CD4-positive, alpha-beta T cell treated with Interleukin-4 for 4 hours (primary cell): ENCODE results near the gene GCK.
"Not testable (repeated sequence)": the region's sequence is repeated elsewhere in the genome, so short reads cannot be mapped to it uniquely, and the experiment has no call there.

Experiments
- DNase-seq: peaks from one replicate; pipeline ENCODE4 v3.0.0-alpha.2; 2020

Gene GCK

DNA sequence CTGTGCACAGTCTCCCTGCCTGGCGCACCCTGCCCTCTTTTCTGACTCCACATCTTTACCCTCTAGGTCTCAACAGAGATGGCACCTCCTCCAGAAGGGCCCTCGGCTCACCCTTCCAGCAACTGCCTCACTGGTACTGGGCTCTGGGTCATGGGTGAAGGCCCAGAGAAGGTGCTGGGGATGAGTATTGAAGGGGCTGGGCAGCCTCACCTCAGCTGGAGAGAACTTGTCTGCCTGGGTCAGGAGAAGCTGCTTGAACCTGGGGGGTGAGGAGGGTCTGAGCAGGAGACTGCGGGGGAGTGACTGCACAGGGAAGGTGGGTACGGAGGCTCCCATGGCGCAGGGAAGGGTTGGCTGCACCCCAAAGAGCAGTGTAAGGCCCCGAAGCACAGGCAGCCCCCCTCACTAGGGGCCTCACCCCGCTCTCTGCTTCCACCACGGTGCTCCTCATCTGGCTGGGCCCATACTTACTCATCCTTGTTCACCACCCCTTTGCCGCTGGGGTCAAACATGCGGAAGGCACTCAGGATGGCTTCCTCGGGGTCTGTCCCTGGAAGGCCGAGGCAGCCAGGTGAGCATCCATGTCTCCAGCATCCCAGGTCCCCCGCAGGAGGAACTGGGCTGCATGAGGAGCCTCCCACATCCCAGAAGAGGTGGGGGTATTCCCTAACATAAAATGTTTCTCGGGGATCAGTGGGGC lies 49.8 kb downstream of the GCK start:
- no peak for DNase-seq

DNA sequence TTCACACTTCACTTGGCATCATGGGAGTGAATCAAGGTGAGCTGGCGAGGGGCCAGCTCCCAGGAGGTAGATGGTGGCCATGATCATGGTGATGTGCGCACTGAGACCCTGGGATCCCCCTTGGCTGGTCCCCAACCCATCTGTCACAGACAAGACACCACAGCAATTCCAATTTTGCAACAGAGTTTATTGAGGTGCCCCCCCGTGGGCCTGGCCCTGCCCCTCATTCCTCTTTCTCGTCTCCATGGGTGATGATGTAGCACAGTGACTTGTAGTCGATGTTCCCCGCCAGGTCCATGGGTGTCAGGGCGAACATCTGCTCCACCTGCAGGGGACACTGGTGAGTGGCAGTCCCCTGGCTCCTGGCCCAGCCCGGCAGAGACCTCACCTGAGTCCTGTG lies 50.5 kb downstream of the GCK start:
- DNase-seq = no peak

DNA sequence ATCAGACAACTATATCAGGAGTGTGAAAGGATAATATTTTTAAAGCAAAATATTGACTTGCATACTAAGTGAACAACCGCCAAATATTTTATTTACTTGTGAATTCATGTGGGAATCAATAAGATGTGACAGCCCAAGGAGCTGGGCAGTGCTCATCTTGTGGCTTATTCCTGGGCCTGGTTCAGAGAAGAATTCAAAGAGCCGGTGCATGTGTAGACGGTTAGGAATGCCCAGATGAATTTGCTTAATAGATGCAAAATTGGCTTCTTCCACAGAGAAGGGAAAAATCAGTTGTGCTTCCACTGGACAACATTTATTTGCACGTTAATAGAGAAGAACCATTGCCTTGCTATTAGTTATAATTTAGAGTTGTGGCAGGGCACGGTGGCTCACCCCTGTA lies 52.5 kb downstream of the GCK start:
- no peak for DNase-seq

DNA sequence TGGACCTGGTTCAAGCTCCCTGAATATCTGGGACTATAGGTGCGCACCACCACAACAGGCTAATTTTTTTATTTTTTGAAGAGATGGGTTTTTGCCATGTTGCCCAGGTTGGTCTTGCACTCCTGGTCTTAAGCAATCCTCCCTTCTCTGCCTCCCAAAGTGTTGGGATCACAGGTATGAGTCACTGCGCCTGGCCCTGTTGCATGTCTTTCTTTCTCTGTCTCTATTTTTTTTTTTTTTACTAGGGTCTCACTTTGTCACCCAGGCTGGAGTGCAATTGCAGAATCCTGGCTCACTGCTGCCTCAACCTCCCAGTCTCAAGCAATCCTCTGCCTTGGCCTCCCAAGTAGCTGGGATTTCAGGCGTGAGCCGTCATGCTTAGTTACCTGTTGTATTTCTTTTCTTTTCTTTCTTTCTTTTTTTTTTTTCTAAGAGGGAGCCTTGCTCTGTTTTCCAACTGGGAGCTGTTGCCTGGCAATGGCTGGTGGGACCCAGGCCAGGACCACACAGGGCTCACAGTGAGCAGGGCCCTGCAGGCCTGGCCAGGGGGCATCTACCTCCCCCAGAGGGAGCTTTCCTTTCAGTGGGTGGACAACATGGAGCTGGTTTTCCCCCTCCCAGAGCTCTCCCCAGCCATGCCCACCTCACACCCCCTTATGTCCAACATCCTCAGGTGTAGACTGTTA lies 54.2 kb downstream of the GCK start:
- DNase-seq = no peak

DNA sequence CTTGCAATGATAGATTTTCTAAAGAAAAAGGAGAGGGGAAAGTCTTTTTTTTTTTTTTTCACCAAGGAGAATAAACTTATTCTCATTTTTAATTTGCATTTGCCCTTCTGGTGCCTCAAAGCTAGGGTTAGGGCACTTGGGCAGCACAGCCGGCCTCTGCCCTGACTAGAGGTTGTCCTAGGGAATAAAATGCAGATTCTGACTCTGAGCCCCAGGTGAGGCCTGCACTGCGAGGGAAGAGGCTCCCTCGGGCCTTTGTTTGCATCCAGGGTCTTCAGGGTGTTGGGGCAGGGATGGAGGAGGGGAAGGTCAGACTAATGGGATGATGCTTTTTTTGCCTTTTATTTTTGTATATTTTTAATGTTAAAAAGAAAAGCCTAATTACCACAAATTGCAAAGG lies 55.9 kb downstream of the GCK start:
- DNase-seq = no peak

DNA sequence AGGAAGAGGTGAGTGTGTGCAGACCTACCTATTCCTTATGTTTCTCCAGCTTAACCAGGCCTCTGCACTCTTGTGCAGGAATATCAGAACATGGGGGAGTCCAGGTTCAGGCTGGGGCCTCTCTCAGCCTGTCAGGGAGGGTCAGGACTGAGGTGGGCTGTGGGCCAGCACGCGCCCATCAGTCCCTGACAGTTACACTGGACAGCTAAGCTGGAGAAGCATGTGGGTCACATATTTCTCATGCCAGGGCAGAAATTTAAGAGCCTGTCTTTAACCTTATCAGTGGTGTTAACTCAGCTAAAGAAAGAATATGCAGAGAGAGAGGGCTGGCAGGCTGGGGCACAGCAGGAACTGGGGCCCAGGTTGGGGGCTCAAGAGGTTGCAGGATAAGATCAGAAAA lies 57.2 kb downstream of the GCK start:
- no peak for DNase-seq

DNA sequence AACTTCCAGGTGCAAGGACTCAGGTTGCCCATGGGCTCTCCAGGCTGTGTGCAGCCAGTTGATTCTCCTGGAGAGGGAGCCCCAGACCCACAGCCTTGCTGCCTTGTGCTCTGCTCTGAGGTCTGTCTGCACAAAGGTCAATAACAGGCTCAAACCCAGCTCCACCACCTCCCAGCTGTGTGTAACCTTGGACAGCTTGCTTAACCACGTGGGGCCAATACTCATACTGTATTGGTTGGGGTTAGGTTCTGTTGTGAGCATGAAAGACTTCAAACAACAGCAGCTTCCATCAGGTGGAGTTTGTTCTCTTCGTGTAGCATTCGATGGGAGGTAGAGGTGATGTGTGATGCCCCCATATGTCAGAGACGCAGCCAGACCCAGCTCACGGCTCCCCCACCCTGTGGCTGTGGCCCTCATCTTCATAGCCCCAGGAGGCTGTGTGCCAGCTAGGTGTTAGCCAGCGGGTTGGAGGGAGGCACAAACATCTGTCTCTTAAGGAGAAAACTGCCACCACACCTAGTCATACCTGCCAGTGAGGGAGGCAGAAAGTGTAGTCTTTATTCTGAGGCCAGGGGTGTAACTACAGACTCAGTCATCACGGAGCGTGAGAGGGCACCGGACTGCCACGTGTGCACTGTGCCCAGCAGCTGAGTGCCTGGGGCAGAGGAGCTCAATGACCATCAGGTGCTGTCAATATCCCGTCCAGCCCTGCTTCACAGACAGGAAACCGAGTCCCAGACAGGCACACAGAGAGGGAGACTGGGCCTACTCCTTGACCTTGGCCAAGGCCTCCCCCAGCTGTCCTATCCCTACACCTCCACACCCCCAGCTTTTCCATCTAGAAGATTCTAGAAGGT lies 57.8 kb downstream of the GCK start:
- no peak for DNase-seq

DNA sequence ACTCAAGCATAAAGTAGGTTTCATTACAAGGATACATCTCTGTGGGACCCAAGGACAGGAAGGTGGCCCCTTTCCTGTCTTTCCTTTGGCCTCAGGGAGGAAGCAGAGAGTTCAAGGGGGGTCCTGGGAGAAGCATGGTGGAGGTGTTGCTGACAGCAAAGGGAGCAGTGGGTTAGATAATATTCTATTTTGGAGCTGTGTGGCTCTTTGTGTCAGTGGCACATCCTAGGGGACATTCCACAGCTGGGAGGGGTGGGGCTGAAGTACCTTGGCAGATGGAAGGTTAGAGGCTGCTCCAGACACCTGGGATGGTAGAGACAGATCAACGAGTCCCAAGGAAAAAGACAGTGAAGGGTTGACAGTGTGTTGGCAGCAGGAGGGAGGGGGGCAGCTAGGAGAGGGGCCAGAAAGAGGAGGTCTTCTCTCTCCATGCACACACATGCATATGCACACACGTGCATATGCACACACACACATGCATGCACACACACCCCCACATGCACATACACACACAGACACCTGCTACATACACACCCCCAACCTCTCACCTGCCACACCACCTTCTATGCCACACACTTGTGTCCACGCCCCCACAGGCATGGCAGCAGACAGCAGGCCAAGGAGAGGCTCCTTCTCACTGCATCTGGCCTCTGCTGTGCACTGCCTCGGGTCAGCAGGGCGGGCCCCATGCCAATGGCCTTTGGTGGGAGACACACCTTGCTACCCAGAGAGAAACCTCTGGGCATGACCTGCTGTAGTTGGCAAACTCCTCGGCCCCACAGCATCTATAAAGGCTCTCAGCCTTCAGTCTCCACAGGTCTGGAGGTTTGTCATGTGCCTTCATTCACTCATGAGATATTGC lies 60.3 kb downstream of the GCK start:
- DNase-seq = no peak

DNA sequence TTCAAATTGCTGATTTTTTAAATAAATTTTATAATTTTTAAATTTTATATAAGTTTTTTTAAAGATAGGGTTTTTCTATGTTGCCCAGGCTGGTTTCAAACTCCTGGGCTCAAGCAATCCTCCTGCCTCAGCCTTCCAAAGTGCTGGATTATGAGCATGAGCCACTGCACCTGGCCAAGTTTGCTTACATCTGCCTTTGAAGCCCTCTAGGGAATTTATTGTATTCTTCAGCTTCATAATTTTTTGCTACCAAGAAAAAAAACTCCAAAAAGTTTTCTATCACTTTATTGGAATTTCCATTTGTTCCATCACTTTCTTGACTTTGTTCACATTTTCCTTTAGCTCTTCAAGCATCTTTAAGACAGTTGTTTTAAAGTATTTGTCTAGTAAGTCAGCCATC lies 62.1 kb downstream of the GCK start:
- DNase-seq = no peak

DNA sequence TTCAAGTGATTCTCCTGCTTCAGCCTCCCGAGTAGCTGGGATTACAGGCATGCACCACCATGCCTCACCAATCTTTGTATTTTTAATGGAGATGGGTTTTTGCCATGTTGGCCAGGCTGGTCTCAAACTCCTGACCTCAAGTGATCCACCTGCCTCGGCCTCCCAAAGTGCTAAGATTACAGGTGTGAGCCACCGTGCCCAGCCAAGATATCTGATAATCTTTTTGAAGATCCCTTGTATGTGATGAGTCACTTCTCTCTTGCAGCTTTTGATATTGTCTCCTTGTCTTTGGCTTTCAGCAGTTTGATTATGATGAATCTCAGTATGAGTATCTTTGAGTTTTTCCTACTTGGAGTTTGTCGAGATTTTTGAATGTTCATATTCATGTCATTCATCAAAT lies 62.7 kb downstream of the GCK start:
- not testable (repeated sequence) for DNase-seq

DNA sequence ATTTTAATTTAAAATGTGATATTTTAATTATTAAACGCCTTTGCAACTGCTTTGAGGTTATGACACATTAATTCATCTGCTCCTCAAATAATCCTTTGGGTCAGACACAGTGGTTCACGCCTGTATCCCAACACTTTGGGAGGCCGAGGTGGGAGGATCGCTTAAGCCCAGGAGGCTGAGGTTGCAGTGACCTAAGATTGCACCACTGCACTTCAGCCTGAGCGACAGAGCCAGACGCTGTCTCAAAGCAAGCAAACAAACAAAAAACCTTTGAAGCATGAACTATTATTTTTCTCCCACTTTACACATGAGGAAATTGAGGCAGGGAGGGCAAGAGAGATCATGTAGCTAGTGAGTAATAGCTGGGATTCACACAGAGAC lies 64.4 kb downstream of the GCK start:
- DNase-seq = no peak

DNA sequence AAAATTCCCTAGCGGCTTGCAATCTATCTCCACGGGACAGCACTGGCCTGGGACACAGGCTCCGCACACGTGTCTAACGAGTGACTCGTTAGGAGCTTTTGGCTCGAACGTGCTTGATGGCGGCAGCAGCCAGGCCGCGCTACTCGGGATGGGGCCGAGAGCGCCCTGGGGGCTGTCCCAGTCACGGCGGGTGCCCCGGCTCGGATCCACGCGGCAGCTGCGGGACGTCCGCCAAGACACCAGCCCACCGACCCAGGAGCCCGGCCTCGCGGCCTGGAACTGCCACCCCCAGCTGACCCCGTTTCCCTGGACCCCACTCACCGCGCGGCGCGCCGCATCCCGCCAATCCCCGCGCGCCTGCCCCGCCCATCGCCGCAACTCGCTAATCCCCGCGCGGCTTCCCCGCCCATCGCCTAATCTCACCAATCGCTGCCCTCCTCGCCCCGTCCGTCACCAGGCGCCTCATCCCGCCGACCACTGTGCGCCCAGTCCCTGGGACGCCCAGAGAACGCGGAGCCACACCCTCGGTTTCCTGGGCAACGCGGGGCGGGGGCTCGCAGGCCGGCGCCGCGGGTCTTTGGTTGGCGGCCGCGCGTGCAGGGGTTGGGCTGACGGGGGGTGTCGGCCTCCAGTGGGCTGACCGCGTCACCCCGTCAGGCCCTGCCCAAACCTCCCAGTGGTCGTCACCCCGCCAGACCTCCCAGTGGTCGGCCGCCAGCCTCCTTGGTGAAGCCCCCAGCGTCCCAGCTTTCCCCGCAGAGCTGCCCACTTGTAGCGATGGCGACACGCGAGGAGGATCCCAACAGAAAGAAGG lies 65.8 kb downstream of the GCK start, which contains the start of gene POLD2:
Gene POLD2, minus strand, starts transcription at position 359 of the 814 bp plus-strand sequence. CDS start 1,495 bp downstream, outside the sequence.
- peak; percentile 95 for DNase-seq

DNA sequence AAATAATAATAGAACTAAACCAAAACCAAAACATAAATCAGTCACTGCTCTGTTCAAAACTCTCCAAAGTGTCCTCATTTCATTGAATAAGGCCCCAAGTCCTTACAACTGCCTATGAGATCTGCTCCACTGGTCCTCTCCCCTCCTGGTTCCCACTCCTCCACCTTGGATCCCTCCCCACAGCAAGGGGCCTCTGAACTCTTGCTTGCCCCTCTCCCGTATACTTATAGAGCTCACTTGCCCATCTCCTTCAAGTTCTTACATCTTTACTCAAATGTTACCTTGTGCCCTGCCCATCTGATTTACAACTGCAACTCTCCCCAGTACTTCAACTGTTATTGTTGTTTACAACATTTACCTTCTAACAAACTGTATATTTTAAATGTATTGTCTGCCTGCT lies 66.7 kb downstream of the GCK start:
- no peak for DNase-seq

DNA sequence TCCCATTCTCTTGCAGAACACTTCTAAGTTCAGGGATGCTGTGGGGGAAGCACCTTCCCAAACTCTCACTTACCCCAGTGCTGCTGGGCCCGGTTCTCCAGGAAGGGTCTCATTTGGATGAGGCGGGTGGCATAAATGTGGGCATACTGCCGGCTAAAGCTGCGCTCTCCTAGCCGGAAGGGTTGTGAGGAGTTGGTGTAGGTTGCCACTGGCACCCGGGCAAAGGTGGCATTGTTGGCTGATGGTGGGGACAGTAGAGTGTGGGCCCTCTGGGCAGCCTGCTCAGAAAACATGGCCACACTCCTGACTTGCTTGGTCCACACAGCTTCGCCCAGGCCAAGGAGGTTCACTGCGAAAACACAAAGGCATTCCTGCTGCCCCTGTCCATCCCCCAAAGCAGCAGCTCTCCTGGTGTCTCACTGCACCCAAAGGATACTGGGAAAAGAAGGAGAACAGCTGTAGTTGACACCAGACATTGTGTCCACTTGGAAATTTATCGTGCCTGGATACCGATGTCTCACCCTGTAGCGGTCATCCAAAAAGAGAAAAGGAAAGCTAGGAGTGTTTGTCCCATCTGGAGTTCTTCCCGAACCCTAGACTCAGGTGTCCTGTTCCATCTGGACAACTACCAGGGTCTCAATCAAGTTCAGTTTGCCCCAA lies 67.3 kb downstream of the GCK start:
- no peak for DNase-seq

DNA sequence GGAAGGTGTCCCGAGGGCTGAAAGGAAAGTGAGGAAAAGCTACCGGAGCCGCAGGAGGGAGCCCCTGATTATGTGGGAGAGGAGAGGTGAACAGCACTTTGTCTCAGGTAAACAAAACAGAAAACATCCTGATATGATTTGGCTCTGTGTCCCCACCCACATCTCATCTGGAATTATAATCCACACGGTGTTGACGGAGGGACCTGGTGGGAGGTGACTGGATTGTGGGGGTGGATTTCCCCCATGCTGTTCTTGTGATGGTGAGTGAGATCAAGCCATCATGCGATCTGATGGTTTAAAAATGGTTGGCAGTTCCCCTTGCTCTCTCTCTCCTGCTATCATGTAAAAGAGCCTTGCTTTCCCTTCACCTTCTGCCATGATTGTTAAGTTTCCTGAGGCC lies 68.8 kb downstream of the GCK start:
- no peak for DNase-seq

DNA sequence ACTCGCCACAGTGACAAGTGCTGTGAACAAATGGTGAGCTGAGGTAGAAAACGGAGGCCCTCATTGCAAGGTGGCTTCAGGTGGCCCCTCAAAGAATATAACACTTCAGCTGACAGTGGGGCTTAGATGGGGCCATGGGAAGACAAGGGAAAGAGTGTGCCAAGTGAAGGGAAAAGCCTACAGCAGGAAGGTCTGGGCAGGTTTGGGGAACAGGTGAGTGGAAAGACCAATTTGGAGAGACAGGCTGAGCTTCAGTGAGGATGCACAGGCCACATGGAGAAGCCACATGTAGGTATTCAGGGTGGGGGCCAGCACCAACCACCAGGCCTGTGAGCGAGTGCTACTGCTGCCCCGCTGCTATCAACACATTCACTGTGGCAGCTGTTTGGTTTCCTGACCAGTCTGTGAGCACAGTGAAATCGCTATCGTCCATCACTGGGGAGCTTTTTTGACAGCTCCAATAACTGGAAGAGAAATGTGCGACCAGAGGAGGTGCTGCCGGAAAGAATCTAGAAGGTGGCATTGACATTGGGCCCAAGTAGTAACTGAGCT lies 69.3 kb downstream of the GCK start:
- no peak for DNase-seq

DNA sequence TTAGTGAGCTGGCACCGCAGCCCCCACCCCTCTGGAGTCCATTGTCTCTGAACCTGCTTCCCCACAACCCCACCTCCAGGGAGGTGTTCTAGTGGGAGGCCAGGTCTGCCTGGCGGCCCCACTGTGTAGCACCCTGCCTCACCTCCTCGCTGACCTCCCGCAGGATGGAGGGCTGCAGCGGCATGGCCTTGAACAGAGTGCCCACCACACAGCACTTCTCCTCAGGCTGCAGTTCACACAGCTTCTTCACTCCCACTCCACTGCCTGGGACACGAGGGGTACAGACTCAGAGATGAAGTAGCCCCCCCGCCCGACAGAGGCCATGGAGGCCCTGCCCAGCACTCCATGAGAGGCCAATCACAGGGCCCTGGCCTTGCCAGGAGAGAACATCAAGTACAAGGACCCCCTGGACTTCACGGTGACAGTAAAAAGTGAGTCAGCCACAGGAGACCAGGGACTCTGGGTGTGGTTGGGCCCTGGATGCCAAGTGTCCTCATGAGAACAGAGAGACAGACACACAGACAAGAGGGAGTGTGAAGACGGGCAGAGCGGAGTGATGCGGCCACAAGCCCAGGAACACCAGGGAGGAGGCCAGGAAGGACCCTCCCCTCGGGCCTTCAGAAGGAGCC lies 71.3 kb downstream of the GCK start:
- DNase-seq = no peak

DNA sequence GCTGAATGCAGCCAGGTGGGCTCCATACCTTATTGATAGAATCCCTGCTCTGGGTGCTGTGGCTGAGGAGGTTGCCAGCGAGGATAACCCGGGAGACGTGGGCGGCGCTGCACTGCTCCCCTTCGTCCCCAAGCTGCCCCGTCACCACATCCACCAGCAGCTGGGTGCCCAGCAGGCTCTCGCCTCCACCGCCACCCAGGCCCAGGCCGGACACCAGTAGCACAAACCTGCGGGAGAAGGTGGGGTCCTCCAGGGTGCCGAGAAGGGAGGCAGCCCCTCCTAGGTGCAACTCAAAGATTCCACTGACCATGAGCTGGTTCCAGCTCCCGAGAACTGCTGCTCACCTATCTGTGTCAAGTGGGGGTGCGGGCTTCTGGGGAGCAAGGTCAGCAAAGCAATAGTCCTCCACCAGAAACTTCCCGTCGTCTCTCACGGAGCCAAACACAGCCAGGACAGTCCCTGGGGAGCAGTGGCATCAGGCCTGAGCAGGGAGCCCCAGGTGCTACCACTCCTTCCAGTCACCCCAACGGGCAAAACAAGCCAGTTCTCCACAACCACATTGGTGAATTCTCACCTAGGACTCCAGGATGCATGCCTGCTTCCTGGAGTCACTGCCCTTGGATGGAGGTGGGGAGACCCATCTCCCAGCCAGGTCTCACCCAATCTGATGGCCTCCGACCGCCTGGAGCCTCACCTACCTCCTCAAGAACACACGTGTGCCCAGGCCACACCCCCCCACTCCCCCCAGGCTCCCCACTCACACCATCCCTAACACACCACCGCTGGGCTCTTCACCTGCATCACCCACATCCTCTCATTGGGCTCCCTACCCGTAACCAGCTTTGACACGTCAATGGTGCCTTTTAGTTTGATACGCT lies 72.2 kb downstream of the GCK start:
- no peak for DNase-seq

DNA sequence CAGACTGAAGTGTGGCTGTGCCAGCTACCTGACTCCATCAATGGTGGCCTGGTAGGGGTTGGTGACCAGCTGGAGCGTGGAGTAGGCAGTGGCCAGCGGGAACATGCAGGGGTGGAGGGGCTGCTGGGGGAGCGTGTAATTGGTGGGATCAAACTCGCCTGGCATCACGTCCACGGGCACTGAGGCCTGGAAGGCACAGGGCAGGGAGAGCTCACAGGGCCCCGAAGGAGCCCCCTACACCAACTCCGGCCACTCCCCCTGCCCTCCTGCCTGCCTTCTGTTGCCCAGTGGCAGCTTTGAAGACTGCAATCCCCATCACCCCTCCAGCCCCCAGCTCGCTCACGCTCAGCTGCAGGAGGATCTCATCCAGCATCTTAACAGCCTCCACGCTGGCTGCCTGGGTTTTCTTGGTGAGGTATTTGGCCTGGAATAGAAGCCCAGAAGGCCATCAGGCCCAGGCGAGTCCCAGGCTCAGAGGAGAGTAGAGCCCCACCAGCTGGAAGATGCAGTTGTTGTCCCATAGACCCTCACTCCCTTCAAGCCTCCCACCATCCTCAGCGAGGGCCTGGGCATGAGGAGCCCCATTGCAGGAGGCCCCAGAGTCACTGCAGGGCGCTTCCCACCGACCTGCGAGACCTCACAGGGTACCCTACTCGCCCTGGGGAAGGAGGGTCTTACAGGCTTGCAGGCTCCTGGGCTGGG lies 73.0 kb downstream of the GCK start:
- no peak for DNase-seq
